NB4 (cell line): Measurements from ENCODE around the gene PRKD1.

ENCODE experiments used
- POLR2A ChIP-seq: IDR thresholded peaks from 2 replicates; pipeline ENCODE4 v1.6.1; 2011; ENCODE audit warnings: mild to moderate bottlenecking; ENCODE audit not compliant: insufficient read length; ENCODE audit errors: extremely low read depth
- TF ChIP-seq, protein P1 (sequence below): IDR thresholded peaks from one replicate; pipeline ENCODE4 v1.5.1; 2012; ENCODE audit warnings: low read depth, low read length

DNA sequence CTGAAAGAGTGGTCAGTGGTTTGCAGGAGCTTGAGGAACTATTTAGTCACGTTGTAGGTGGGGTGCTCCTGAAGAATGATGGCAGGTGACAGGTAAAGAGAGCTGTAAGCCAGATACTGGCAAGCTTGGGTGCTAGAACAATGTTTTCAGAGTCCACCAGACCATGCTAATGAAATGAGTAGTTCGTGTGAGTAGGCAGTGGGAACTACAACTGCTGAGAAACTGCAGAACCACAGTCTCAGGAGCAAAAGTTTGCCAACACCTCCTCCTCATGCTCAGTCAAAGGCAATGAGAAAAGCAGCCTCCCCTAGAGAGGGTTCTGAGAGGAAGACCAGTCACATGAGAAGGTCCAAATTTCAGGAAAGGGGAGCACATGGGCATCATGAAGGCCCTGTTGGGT lies 91.3 kb downstream of the PRKD1 start:
- no peak for TF ChIP-seq POLR2A
- TF ChIP-seq, protein P1, sequence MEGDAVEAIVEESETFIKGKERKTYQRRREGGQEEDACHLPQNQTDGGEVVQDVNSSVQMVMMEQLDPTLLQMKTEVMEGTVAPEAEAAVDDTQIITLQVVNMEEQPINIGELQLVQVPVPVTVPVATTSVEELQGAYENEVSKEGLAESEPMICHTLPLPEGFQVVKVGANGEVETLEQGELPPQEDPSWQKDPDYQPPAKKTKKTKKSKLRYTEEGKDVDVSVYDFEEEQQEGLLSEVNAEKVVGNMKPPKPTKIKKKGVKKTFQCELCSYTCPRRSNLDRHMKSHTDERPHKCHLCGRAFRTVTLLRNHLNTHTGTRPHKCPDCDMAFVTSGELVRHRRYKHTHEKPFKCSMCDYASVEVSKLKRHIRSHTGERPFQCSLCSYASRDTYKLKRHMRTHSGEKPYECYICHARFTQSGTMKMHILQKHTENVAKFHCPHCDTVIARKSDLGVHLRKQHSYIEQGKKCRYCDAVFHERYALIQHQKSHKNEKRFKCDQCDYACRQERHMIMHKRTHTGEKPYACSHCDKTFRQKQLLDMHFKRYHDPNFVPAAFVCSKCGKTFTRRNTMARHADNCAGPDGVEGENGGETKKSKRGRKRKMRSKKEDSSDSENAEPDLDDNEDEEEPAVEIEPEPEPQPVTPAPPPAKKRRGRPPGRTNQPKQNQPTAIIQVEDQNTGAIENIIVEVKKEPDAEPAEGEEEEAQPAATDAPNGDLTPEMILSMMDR = no peak
